ENCODE results near the gene CPED1.
"Not testable (repeated sequence)": the region's sequence is repeated elsewhere in the genome, so short reads cannot be mapped to it uniquely, and the experiment has no call there.

The CPED1 gene

DNA sequence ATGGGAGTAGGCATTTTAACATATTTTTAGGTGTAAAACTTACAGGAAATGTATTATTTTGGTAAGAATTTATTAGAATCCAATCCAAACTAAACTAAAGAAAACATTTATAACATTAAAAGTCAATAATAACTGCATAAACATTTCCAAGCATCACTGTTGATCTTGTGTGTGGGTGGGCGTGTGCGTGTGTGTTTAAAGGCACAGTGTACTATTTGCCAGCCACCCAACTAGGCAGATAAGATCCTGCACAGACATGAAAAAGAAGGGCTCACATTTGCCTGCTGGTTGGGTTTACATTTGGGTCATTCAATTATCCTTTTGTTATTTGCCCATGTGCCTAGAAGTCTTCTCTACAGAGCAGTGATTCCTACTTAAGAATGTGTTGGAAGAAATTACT is 309.3 kb downstream of the CPED1 start:
- DNase-seq = no peak

GRCh38 chr7:121298831-121299239 is 310.3 kb downstream of the CPED1 start:
- no peak for DNase-seq

DNA sequence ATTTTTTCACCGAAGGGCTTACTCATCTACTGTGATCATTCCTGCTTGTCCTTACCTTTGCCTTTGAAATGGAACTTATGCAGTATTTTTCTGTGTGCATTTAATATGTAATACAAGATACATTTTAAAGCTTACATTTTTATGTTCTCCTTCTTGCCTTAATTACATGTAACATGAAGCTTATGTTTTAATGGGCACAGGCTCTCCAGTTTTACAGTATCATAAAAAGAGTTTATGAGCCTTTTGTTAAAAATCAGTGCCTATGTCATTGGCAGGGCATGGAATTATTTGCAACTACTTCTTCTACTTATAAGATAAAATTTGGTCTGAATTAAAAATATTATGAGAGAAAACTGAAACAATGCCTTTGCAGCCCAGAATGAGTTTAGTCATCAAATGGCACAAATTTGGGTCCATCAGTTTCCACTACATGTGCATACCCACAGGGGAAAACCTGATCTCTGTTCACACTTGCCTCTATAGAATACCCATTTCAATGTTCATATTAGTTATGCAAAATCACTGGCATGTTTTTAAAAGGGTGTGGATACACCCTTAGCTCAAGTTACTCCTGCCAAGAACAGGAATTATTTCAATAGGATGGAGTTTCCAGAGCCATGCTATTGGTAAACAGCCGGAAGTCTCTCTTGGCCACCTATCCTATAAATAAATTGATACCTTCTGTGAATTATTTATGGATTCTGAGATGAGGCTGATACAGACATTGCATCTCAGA is 312.3 kb downstream of the CPED1 start:
- no peak for DNase-seq

DNA sequence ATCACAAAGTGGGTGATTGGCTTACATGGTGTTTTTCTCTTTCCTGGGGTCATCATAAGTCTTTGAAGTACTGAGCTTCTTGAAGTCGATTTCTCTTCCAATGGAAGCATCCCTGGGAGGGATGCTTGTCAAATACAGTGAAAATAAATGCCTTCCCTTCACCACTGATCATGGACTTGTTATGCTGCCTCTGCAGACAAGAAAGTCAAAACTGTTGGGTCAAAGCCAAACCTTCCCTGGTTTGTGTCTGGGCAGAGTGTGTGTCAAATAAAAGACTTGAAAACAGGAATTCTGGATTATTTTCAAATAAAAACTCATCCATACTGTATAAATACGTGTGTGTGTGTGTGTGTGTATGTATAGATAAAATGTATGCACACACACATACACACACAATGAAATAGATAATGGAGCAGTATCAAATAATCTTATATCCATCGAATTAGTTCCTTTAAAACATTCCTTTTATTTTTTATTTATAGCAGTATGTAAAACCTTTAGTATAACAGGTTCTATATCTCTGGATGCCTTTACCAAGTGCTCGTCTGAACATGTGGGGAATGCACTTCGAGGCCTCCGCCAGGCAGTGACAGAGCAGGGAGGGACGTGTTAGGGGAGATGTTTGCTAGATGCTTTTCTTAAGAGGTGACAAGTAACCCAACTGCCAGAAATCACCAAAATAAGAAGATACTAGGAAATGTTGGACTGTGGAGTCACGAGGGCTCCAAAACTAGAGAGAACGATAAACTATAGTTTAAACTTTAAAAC is 313.1 kb downstream of the CPED1 start:
- DNase-seq = no peak

- DNase-seq = no peak
Observed at GRCh38 chr7:121302214-121302745, 313.8 kb downstream of the CPED1 start.

DNA sequence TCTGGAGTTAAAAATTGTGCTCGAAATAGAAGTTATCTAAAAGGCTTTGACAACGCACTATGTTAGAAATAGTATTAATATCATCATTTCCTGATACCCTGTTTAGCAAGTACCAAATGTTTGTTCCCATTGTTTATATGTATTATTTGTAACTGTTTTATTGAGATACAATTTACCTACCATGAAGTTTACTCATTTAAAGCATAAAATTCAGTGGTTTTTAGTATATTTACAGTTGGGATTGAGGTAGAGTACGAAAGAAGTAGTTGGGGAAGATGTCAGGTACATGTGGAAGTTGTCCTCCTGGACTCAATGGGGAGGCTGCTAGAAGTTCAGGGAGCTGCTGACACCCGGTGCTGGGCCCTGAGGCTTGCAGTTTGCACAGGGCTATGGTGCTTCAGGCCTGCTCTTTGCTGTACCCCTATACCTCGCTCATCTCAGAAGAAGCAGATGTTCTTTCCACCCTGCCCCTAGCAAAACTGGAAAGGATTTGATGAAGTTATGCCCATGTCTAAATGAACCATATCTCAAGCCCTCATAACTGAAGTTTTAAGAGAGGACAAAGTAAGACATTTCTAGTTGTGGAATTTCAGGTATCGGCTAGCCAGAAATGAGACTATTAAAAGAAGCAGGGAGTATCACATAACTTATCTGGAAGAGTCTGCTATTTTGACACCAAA is 315.1 kb downstream of the CPED1 start:
- DNase-seq = no peak

GRCh38 chr7:121304102-121304658 is 315.7 kb downstream of the CPED1 start:
- DNase-seq = no peak

DNA sequence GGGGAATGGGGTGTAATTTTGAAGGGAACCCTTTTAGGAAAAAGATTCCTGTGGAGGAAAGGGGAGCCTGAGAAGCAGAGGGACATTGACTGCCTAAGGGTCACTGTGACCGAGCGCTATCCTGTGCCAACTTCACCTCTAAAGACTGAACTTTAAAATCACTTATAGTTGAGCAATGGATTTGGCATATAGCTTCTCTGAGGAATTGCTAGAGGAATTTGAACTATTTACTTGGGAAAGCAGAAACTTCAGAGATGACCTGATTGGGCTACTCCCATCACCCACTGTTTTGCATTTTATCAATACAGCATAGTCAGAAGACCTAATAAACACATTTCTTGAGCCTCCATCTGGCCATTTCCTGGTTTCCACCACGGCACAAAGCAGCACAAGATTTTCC is 316.6 kb downstream of the CPED1 start:
- DNase-seq = no peak

DNA sequence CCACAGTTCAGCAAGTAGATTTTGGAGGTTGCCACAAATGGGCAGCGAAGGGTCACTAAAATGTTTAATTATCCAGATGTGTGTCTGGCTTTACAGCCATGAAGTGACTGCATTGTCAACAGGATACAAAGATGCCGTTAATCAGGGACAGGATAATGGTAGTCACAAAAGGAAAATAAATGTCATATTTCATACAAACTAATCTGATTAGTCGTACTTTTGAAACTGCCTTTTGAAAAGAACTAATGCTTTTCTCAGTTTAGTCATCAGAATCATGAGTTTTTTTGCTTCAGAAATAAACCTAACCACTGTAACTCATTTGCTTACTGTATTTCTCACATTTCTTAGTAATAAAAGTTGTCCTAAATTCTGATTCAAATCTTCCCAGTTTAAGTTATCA is 318.1 kb downstream of the CPED1 start:
- DNase-seq = no peak

- peak; percentile 9 for DNase-seq
Observed at GRCh38 chr7:121307021-121307574, 318.6 kb downstream of the CPED1 start.

- DNase-seq = peak; percentile 40
Observed at GRCh38 chr7:121313220-121313792, 324.8 kb downstream of the CPED1 start.

DNA sequence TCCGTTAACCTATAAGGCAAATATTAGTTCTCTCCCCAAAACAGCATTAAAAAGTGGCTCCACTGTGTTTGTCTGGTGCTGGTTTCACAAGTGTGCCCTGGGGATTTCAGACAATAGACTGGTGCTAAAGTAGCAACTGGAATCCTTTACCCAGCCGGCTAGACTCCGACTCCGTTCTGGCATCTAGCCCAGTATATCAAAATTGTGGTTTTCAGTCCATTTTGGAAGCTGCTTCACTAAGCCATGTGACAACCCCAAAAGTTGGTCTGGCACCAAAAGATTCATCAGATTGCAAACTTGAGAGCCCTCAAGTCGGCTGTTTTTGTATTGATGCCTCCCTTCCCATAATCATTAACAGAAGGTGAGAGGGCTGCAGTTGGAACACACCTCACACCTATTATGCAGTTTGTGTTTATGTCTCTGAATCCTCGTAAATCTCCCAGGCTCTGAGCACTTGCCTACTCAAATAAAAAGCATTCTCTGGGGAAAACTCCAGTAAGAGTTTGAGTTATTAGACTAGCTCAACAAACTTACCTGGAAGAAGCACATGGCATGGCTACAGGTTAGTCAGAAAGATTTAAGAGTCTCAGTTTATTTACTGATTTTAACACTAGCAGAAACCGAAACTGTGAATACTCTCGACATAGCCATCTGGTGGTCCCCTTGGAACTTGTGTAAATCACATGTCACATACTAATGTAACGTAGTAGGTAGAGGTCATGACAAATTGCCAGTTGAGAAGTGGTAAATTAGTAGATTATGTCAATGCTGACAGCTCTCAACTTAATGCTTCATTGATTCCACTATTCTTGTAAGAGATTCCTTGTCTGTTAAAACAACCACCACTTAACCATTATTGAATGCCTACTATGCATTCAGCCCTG is 325.5 kb downstream of the CPED1 start:
- peak; percentile 40 for DNase-seq

- not testable (repeated sequence) for DNase-seq
Observed at GRCh38 chr7:121315170-121315569, 326.7 kb downstream of the CPED1 start.

DNA sequence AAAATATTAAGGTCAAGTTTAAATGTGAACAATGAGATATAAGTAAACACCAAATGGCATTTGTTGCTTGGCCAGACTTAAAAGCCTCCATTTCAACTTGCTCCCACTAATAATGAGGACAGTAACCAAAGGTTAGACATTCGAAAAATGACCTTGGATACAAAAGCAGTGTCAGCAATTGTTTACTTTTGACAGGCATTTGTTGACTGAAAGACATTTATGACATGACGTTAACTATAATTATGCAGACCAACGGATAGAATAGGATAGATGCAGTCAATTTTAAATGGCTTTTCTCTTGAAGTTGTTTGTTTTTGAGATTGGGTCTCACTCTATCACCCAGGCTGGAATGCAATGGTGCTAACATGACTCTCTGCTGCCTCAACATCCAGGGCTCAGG is 333.9 kb downstream of the CPED1 start:
- DNase-seq = peak; percentile 76

DNA sequence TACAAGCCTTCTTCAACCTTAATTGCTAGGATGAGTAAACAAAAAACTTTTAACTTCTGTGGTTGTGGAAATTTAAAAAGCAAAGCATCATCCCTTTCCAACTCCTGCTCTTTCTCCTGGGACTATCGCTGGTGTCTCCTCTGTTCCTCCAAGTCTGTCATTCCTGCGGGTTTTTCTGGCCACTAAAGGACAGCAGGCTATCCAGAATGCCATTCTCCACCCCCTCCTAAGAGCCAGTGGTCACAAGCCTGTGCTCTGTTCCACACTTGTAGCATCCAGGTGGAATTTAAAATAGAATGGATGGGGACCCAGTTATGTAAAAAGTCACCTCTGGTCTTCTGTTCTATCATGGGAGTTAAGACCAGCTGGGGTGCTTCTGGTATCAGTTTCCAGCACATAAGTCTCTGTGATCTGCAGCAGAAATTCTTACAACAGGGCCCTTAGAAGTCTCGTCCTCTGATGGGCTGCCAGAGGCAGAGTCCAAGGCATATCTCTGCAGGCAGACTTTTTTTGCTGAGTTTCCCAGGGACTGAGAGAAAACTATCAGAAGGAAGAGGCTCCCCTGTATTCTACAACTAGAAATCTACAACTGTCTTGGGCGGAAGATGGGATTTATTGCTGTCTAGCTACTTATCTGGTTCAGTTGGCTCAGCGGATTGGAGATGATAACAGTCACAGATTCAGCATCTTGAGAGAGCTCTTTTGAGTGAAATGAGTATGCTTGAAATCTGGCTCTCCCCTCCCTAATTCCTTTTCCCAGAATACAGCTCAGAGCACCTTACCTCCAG is 335.2 kb downstream of the CPED1 start:
- DNase-seq = no peak

DNA sequence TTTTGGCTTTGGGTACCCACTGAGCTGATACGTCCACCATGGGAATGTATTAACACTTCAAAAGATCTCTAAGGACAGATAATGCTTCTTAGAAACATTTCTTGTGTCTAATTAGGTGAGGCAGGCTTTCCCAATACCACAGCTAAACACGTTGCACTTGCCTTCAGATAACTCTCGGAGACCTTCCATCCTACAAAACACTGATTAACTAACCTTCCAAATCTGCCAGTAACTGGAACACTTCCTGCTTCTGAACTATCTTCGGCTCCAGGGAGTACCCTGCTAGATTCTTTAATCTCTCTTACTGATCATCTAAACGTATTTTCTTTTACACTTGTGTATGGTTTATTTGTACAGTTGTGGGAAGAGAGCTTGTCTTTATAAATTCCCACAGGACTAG is 339.2 kb downstream of the CPED1 start:
- no peak for DNase-seq

DNA sequence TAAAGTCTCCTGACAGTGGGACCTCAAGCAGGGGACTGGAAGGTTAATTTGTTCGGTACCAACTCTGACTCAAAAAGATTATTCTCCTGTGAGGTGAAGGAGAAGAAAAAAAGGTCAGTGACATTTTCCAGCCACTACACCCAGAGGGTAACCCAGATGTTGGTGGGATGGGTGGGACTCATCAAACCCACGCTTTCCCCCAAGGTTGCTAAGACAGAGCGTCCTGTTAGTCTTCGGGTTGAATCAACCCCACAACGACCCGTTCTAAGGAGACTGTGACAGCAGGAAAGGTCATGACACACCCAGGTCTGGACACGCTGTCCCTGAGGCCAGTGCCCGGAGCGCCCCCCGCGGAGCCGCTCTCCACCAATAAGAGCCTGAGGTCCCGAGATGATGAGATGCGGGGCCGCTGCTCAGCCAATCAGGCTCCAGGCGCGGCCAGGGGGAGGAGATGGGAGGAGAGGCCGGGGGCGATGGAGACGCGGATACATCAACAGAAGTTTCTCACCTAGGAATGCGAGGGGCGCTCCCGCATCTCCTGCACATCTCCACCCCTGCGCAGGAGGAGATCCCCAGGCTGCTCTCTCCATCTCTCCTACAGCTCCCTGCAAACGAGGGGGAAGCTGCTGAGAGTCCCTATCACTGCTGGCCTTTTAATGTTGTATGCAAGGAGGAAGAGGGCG is 340.1 kb downstream of the CPED1 start, which contains the start of gene WNT16:
WNT16 (plus strand) TSS at position 493 of the 683 bp plus-strand sequence. CDS start 293 bp downstream, outside the sequence.
- DNase-seq = no peak

DNA sequence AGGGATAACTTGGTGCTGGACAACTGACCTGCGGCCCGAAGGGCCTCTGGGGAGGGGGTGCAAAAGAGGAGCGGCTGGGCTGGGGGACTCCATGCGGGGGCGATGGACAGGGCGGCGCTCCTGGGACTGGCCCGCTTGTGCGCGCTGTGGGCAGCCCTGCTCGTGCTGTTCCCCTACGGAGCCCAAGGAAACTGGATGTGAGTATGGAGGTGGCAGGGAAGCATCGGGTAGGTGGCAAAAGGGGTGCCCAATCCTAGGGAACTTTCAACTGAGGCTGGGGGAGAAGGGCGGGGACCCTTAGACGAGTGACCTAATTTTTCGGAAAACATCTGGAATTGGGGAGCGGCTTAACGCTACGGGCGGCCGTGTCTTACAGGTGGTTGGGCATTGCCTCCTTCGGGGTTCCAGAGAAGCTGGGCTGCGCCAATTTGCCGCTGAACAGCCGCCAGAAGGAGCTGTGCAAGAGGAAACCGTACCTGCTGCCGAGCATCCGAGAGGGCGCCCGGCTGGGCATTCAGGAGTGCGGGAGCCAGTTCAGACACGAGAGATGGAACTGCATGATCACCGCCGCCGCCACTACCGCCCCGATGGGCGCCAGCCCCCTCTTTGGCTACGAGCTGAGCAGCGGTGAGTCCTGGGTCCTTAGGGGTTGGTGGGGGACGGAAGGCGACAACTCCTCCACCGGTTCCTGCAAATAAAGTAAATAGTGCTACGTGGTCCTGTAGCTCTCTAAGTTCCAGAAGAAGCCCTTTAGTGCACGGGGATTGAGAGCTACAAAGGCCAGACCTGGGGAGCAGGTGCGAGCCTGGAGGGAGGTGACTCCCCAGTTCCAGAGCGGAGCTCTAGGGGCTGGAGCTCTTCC is 340.9 kb downstream of the CPED1 start:
- DNase-seq = no peak

All from NCI-H146 (cell line).